Body of pancreas (tissue), 4 donors: ENCODE data around the gene PAPSS1. TPM values are rescaled to one million over a fixed set of nuclear protein-coding genes. Genes with fewer than 3 reads are reported as not detected.

ENCODE experiments used
- ATAC-seq: fragments of 150-250 bp; one replicate; pipeline ENCODE4 v1.9.1; 2016
- DNase-seq, 4 donors: peaks; one replicate each; pipeline ENCODE4 v3.0.0-alpha.2; 2019
- H3K27ac ChIP-seq, 4 donors: fragments of 200-600 bp; sonication (generic); 1 replicate in 3 of 4; 2 replicates in 1 of 4; pipeline versions ENCODE4 v1.5.1 to v1.6.1; 2016 to 2019; ENCODE audit warnings: mild to moderate bottlenecking in 1 of 4, mixed read lengths in 1 of 4, moderate library complexity in 1 of 4
- H3K27me3 ChIP-seq, 2 donors: fragments of 200-600 bp; sonication (generic); one replicate each; pipeline ENCODE4 v1.6.0; 2016; ENCODE audit warnings: mild to moderate bottlenecking in 1 of 2
- H3K36me3 ChIP-seq, 2 donors: fragments of 200-600 bp; sonication (generic); replicated peaks in 1 of 2; 2 replicates each; pipeline ENCODE4 v1.5.1; 2016; ENCODE audit warnings: low read depth in 2 of 2; ENCODE audit not compliant: insufficient read depth in 1 of 2
- H3K4me1 ChIP-seq: fragments of 200-600 bp; sonication (generic); one replicate; pipeline ENCODE4 v1.6.0; 2016
- H3K4me3 ChIP-seq, 2 donors: fragments of 200-600 bp; sonication (generic); 1 replicate in 1 of 2; 2 replicates in 1 of 2; pipeline ENCODE4 v1.5.1; 2016 to 2019
- H3K9me3 ChIP-seq, 3 donors: fragments of 200-600 bp; sonication (generic); 1 replicate in 2 of 3; 2 replicates in 1 of 3; pipeline ENCODE4 v1.5.1; 2016
- POLR2A ChIP-seq, 3 donors: fragments of 450-650 bp; IDR thresholded peaks; one replicate each; pipeline ENCODE4 v1.6.1; 2016; ENCODE audit warnings: antibody characterized with exemption in 3 of 3, mild to moderate bottlenecking in 2 of 3
- WGBS, 2 donors: methylation state at CpG; one replicate each; pipeline ENCODE4 v1.1.5; 2017; 5-methylcytosine and 5-hydroxymethylcytosine counted together
- intact Hi-C: fragments of 100-400 bp; cut with DNase I; formaldehyde crosslinking; loops from one replicate; pipeline ENCODE4 v1.15.1; 2023
- total RNA-seq, 2 donors: library from RNA; depleted of rRNA; stranded (reverse); fragments of >200 nt; gene quantifications; one replicate each; pipeline ENCODE4 v1.1.0, GENCODE V29; 2016
- TF ChIP-seq, protein P1 (sequence below), 7 experiments: fragments of 450-650 bp in 4 of 7; fragments of 200-600 bp in 3 of 7; sonication (generic) in 3 of 7; IDR thresholded peaks; one replicate each; pipeline ENCODE4 v1.5.1; 2016 to 2019; ENCODE audit warnings: antibody characterized with exemption in 7 of 7

Gene PAPSS1
- total RNA-seq, 2 donors from 2014 or later: 15.8 to 42.3 TPM

DNA sequence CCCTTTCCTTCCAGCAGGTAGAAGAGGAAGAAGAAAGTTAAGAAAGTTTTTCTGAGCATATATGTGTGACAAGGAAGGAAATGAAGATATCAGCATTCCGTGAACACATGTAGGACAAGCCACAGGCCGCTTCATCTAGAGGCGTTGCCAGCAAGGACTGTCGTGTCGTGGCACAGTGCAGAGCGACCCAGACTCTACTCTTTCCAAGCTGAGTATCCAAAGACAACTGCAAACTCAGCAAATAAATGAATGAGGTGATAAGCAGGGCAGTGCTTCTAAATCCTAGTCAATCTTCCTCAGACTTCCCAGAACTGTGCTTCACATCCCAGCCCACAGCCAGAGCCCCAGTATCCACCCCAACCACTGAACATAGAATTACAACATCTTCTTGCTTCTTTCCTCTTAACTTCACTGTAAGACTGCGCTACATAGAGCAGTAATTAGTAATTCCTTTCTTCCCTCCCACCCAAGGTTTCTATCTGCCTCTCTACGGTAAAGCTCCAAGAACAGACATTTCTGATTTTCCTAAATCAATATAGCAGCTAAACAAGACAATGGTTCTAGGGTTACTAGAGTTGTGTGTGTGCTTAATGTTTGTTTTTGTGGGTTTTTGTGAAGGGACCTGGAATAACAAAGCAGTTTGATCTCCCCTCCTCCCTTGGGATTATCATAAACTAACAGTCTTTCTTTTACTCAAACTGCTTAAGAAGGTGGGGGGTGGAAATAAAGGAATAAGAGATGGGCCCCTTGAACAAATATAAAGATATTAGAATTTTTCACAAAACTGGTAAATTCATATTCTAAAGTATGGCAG lies 71.6 kb downstream of the PAPSS1 start:
- intact Hi-C loops: no loop called here
- no peak for ATAC-seq
- Histone ChIP-seq H3K27ac (no peak overlapping the region), H3K36me3 (peaks cover 0 to 8% of the 10 kb centered on the region in 2 donors), H3K27me3 (no peaks in the 10 kb centered on the region), H3K9me3 (no peaks in the 10 kb centered on the region), H3K4me1 (no peaks in the 10 kb centered on the region), H3K4me3 (no peak overlapping the region)
- 86 to 91% methylated on average over 8 of the region's 8 CpGs for WGBS, 2 donors
- no peak for TF ChIP-seq POLR2A (IDR thresholded peaks at IDR 0.05)
- DNase-seq: no peak

DNA sequence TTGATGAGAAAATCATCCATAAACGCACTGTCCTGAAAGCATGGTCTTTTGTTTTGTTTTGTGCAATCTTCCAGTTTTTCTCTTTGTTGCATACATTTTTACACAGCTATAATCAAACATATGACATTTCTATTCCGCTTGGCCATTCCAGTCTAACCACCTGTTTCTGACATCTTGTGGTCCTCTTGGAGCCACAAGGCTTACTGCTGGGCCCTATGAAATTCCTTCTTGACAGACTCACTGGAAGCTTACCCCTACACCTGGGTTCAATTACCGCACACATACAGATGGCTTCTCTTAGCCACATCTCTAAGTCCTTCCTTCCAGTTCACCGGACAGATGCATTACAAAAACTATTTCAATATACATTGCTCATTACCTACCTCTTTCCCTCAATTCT lies 72.4 kb downstream of the PAPSS1 start:
- no peak overlapping the region for H3K4me3 ChIP-seq
- no peak overlapping the region for H3K27ac ChIP-seq
- H3K9me3 ChIP-seq: no peaks in the 10 kb centered on the region
- H3K27me3 ChIP-seq: no peaks in the 10 kb centered on the region
- no peak for DNase-seq
- TF ChIP-seq, protein P1, sequence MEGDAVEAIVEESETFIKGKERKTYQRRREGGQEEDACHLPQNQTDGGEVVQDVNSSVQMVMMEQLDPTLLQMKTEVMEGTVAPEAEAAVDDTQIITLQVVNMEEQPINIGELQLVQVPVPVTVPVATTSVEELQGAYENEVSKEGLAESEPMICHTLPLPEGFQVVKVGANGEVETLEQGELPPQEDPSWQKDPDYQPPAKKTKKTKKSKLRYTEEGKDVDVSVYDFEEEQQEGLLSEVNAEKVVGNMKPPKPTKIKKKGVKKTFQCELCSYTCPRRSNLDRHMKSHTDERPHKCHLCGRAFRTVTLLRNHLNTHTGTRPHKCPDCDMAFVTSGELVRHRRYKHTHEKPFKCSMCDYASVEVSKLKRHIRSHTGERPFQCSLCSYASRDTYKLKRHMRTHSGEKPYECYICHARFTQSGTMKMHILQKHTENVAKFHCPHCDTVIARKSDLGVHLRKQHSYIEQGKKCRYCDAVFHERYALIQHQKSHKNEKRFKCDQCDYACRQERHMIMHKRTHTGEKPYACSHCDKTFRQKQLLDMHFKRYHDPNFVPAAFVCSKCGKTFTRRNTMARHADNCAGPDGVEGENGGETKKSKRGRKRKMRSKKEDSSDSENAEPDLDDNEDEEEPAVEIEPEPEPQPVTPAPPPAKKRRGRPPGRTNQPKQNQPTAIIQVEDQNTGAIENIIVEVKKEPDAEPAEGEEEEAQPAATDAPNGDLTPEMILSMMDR (IDR thresholded peaks at IDR 0.05): no peak
- no peak for TF ChIP-seq POLR2A (IDR thresholded peaks at IDR 0.05)
- 94% methylated on average over 4 of the region's 4 CpGs for WGBS, 2 donors
- intact Hi-C loops: no loop called here
- H3K4me1 ChIP-seq: no peaks in the 10 kb centered on the region
- ATAC-seq: no peak
- peaks cover 0 to 8% of the 10 kb centered on the region in 2 donors for H3K36me3 ChIP-seq

DNA sequence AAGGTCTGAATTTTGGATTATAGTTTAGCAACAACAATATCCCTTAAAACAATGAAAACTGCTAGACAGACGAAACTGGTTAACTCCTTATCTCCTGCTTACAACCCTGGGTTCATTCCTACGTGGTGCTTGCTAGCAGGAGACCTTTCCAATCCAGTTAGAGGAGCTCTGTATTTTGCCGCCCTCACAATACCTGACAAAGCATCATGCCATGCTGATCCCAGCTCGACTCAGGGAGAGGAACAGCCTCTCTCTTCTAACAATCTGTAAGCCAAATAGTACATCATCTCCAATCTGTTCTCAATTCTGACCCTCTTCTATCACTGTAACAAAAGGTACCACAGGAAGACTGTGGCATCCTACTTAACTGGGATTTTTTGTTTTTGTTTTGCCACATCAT lies 74.4 kb downstream of the PAPSS1 start:
- Histone ChIP-seq H3K4me1 (no peaks in the 10 kb centered on the region), H3K9me3 (no peaks in the 10 kb centered on the region), H3K36me3 (peaks cover 0 to 3% of the 10 kb centered on the region in 2 donors), H3K27ac (no peak overlapping the region), H3K27me3 (no peaks in the 10 kb centered on the region), H3K4me3 (no peak overlapping the region)
- intact Hi-C loops: no loop called here
- WGBS, 2 donors: 79 to 88% methylated on average over 4 of the region's 4 CpGs
- ATAC-seq (no peak), DNase-seq (no peak)
- TF ChIP-seq, protein P1 (IDR thresholded peaks at IDR 0.05): no peak
- TF ChIP-seq POLR2A (IDR thresholded peaks at IDR 0.05): no peak

DNA sequence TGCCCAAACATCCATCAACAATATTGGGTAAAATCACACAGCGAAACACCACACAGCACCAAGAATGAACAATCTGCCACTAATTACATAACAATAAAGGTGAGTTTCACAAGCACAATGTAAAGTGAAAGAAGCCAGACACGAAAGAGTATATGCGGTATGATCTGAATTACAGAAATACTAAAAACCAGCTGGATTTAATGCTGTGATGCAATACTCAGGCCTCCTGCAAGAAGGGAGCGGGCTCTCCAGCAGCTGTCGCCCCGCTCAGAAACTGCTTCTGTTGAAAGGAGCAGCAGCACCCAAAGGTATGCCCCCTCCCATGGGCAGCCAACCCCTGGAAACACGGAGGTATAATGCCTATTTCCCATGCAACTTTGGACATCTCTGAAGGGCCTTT lies 77.0 kb downstream of the PAPSS1 start:
- Histone ChIP-seq H3K9me3 (no peaks in the 10 kb centered on the region), H3K27ac (no peak overlapping the region), H3K4me3 (no peak overlapping the region), H3K4me1 (peaks cover 4% of the 10 kb centered on the region), H3K36me3 (peaks cover 0 to 3% of the 10 kb centered on the region in 2 donors), H3K27me3 (no peaks in the 10 kb centered on the region)
- ATAC-seq (no peak), DNase-seq (no peak)
- intact Hi-C loops: no loop called here
- WGBS, 2 donors: 88 to 96% methylated on average over 7 of the region's 7 CpGs
- TF ChIP-seq POLR2A (IDR thresholded peaks at IDR 0.05): no peak
- TF ChIP-seq, protein P1 (IDR thresholded peaks at IDR 0.05): no peak

DNA sequence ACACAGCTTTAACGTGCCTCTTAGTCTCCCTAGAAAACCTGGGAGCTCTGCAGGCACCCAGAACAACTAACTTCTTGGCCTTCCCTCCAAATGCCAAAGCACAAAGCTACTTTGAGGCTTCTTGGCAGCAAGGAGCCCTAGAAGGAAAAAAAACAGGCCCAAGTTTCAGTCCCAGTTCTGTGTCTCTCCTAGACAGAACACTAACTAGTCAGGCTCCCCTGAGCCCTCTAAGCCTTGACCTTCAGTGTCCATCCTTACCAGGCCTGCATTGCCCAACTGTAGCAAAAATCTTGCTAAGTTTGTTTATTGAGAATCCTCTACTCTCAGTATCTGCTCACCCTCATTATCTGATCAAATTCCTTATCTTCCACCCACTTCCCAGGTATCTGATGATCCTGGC lies 79.2 kb downstream of the PAPSS1 start:
- Histone ChIP-seq H3K4me3 (no peak overlapping the region), H3K36me3 (peaks cover 0 to 3% of the 10 kb centered on the region in 2 donors), H3K27me3 (no peaks in the 10 kb centered on the region), H3K4me1 (peaks cover 10% of the 10 kb centered on the region), H3K27ac (no peak overlapping the region), H3K9me3 (no peaks in the 10 kb centered on the region)
- TF ChIP-seq, protein P1 (IDR thresholded peaks at IDR 0.05): no peak
- no peak for TF ChIP-seq POLR2A (IDR thresholded peaks at IDR 0.05)
- intact Hi-C loops: no loop called here
- ATAC-seq: peak; percentile 18
- no peak for DNase-seq
- 50 to 62% methylated on average over 1 of the region's 1 CpG for whole genome bisulfite sequencing, 2 donors
